Spleen (tissue), 11 donors: ENCODE results near the gene CABP4. TPM values are rescaled to one million over a fixed set of nuclear protein-coding genes. Genes with fewer than 3 reads are reported as not detected.

ENCODE experiments used
- DNase-seq: peaks from one replicate; pipeline ENCODE4 v3.0.0-alpha.2; 2020
- H3K27ac ChIP-seq, 8 donors: fragments of 200-600 bp; sonication (generic) in 7 of 8; 1 replicate in 4 of 8; 2 replicates in 4 of 8; pipeline versions ENCODE4 v1.5.0 to v1.8.0; 2016 to 2021; ENCODE audit warnings: inconsistent platforms in 4 of 8, mild to moderate bottlenecking in 4 of 8, moderate library complexity in 1 of 8
- H3K27me3 ChIP-seq, 7 donors: fragments of 200-600 bp; sonication (generic) in 6 of 7; replicated peaks in 1 of 7; 1 replicate in 4 of 7; 2 replicates in 3 of 7; pipeline versions ENCODE4 v1.5.0 to v1.8.0; 2016 to 2021; ENCODE audit warnings: inconsistent platforms in 3 of 7, mild to moderate bottlenecking in 1 of 7
- H3K36me3 ChIP-seq, 6 donors: fragments of 200-600 bp; sonication (generic) in 5 of 6; 1 replicate in 4 of 6; 2 replicates in 2 of 6; pipeline versions ENCODE4 v1.5.0 to v1.8.0; 2016 to 2021; ENCODE audit warnings: inconsistent platforms in 2 of 6
- H3K4me1 ChIP-seq, 6 donors: fragments of 200-600 bp; sonication (generic) in 5 of 6; 1 replicate in 3 of 6; 2 replicates in 3 of 6; pipeline versions ENCODE4 v1.5.0 to v1.8.0; 2016 to 2021; ENCODE audit warnings: inconsistent platforms in 3 of 6
- H3K4me3 ChIP-seq, 8 donors: fragments of 200-600 bp; sonication (generic) in 7 of 8; 1 replicate in 4 of 8; 2 replicates in 4 of 8; pipeline versions ENCODE4 v1.5.0 to v1.8.0; 2016 to 2021; ENCODE audit warnings: inconsistent platforms in 4 of 8, mild to moderate bottlenecking in 4 of 8, moderate library complexity in 2 of 8
- H3K9me3 ChIP-seq, 8 donors: fragments of 200-600 bp; sonication (generic) in 7 of 8; 1 replicate in 4 of 8; 2 replicates in 4 of 8; pipeline versions ENCODE4 v1.5.0 to v1.8.0; 2016 to 2021; ENCODE audit warnings: inconsistent platforms in 4 of 8
- POLR2A ChIP-seq, 3 donors: fragments of 450-650 bp; IDR thresholded peaks; one replicate each; pipeline ENCODE4 v1.5.1; 2017; ENCODE audit warnings: antibody characterized with exemption in 3 of 3, mild to moderate bottlenecking in 1 of 3
- POLR2AphosphoS5 ChIP-seq, 3 donors: sonication (generic); formaldehyde crosslinking; IDR thresholded peaks; one replicate each; pipeline ENCODE4 v1.5.1; 2017; ENCODE audit warnings: antibody characterized with exemption in 3 of 3
- WGBS, 5 donors: extraction: QIAGEN DNeasy Blood & Tissue Kit in 3 of 5; methylation state at CpG; one replicate each; pipeline versions ENCODE4 v1.1.5 to v1.1.7; 2013 to 2018; 5-methylcytosine and 5-hydroxymethylcytosine counted together
- intact Hi-C: fragments of 100-400 bp; cut with DNase I; formaldehyde crosslinking; loops from one replicate; pipeline ENCODE4 v1.15.0; 2023; ENCODE audit warnings: low total_unique reads
- polyA plus RNA-seq, 3 donors: library from polyadenylated mRNA; stranded (reverse); fragments of 200-250 nt; gene quantifications; one replicate each; pipeline ENCODE4 v1.2.1, GENCODE V29; 2013
- total RNA-seq, 7 donors: library from RNA; depleted of rRNA in 3 of 7; stranded (reverse); fragments of >200 nt in 3 of 7; fragmentation: NEBNext Ultra II Directional in 4 of 7; extraction: Animal tissue kit (Norgen Biotek cat#: 25700) in 4 of 7; gene quantifications; one replicate each; pipeline versions ENCODE4 v1.1.0 to v1.2.1, GENCODE V29; 2016 to 2021
- TF ChIP-seq, protein P1 (sequence below), 11 experiments: fragments of 200-600 bp in 7 of 11; fragments of 450-650 bp in 4 of 11; sonication (generic) in 4 of 11; IDR thresholded peaks in 8 of 11; conservative IDR thresholded peaks in 3 of 11; 1 replicate in 7 of 11; 2 replicates in 4 of 11; pipeline versions ENCODE4 v1.4.0 to v1.8.0; 2016 to 2021; ENCODE audit warnings: antibody characterized with exemption in 11 of 11, inconsistent platforms in 4 of 11, mild to moderate bottlenecking in 1 of 11
- donor health status: healthy with polysubstance abuse.
- donor health status: DM: no; HTN: no; CAD: no; lungs with moderate emphysema.
- donor health status: DM: no; HTN: no; CAD: no.
- donor health status: Bipolar disorder and iron deficiency.
- donor health status: healthy.
- donor health status: DM: no; HTN: no; CAD: no.
- donor health status: DM: yes; HTN: yes; CAD: no.

CABP4 gene
- total and polyA plus RNA-seq, 10 donors: 2.6 to 27.3 (median 17.1) TPM

- no peaks in the 10 kb centered on the region for H3K9me3 ChIP-seq
- peaks cover 31 to 91% (median 76%) of the 10 kb centered on the region in 6 donors for H3K4me1 ChIP-seq
- DNase-seq: no peak
- H3K27me3 ChIP-seq: no peaks in the 10 kb centered on the region
- no peak overlapping the region for H3K4me3 ChIP-seq
- 86 to 94% (median 92%) methylated on average over 22 to 24 of the region's 24 CpGs for WGBS, 5 donors
- peak overlapping the region in 1 of 8 donors; percentile 2 for H3K27ac ChIP-seq
- TF ChIP-seq POLR2A (IDR thresholded peaks at IDR 0.05): no peak
- peak in 2 of 3 donors; percentile 34 to 64 for TF ChIP-seq POLR2AphosphoS5 (IDR thresholded peaks at IDR 0.05)
- intact Hi-C loops: no loop called here
- H3K36me3 ChIP-seq: peaks cover 6 to 75% (median 54%) of the 10 kb centered on the region in 6 donors
Measured at GRCh38 chr11:67431346-67432249, 23.6 kb upstream of the CABP4 start.

DNA sequence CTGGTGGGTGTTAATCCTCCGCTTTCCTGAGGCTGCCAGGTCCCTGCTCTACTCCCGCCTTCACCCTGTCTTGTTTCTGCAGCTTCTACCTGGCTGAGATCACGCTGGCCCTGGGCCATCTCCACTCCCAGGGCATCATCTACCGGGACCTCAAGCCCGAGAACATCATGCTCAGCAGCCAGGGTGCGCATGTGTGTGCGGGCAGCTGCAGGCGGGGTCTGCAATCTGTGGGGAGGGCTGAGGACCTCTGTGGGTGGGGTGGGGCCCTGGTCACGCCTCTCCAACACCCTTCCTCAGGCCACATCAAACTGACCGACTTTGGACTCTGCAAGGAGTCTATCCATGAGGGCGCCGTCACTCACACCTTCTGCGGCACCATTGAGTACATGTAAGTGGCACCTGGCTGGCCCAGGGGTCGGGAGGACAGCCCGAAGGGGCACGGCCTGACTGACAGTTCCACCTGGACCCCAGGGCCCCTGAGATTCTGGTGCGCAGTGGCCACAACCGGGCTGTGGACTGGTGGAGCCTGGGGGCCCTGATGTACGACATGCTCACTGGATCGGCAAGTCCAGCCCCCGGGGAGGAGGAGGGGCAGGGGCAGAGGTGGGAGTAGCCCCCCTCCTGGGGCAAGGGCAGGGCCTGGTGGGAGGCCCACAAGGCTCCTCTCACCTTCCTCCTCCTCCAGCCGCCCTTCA is 22.4 kb upstream of the CABP4 start:
- DNase-seq: peak; percentile 80
- Histone ChIP-seq H3K4me1 (peaks cover 26 to 96% (median 80%) of the 10 kb centered on the region in 6 donors), H3K9me3 (no peaks in the 10 kb centered on the region), H3K4me3 (no peak overlapping the region), H3K36me3 (peaks cover 6 to 86% (median 54%) of the 10 kb centered on the region in 6 donors), H3K27ac (peak overlapping the region in 6 of 8 donors; percentile 28 to 97 (median 91)), H3K27me3 (no peaks in the 10 kb centered on the region)
- intact Hi-C loops: no loop called here
- 82 to 89% (median 86%) methylated on average over 11 to 22 of the region's 22 CpGs for WGBS, 5 donors
- TF ChIP-seq POLR2A (IDR thresholded peaks at IDR 0.05) (no peak), POLR2AphosphoS5 (IDR thresholded peaks at IDR 0.05) (peak; percentile 24 to 84 (median 64))
- TF ChIP-seq, protein P1, sequence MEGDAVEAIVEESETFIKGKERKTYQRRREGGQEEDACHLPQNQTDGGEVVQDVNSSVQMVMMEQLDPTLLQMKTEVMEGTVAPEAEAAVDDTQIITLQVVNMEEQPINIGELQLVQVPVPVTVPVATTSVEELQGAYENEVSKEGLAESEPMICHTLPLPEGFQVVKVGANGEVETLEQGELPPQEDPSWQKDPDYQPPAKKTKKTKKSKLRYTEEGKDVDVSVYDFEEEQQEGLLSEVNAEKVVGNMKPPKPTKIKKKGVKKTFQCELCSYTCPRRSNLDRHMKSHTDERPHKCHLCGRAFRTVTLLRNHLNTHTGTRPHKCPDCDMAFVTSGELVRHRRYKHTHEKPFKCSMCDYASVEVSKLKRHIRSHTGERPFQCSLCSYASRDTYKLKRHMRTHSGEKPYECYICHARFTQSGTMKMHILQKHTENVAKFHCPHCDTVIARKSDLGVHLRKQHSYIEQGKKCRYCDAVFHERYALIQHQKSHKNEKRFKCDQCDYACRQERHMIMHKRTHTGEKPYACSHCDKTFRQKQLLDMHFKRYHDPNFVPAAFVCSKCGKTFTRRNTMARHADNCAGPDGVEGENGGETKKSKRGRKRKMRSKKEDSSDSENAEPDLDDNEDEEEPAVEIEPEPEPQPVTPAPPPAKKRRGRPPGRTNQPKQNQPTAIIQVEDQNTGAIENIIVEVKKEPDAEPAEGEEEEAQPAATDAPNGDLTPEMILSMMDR (IDR thresholded peaks at IDR 0.05 in 8 of 11, conservative IDR thresholded peaks at IDR 0.05 in 3 of 11): no peak

DNA sequence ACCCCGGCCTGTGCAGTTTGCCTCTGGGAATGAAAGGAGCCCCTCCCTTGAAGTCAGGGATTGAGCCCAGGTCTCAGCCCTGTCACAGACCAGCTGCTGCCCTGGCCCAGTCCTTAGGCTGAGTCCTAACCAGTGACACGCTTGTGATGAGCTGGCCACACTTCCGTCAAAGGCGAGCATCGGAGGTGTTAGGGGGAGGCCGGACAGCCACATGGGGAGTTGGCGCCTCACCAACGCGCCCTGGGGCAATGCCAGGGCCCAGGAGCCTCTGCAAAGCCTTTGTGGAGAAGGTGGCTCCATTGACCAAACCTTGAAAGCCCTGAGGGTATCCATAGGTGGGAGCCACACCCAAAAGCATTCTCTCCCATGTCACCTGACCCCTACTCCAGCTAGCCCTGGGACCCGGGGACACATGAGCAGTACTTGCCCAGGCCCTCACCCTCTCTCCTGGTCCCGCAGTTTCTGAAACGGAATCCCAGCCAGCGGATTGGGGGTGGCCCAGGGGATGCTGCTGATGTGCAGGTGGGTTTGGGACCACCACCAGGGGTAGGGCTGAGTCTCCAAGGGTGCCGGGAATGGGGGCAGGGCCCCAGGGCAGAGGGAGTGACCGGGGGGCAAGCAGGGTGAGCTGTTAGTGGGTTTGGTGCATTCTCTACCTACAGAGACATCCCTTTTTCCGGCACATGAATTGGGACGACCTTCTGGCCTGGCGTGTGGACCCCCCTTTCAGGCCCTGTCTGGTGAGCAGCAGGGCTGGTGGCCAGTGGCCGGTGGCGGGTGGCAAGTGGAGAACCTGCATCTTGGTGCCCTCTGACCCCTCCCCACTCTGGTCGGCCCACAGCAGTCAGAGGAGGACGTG is 21.4 kb upstream of the CABP4 start:
- H3K36me3 ChIP-seq: peaks cover 6 to 96% (median 56%) of the 10 kb centered on the region in 6 donors
- peak overlapping the region in 7 of 8 donors; percentile 28 to 97 (median 87) for H3K27ac ChIP-seq
- TF ChIP-seq POLR2A (IDR thresholded peaks at IDR 0.05) (no peak), POLR2AphosphoS5 (IDR thresholded peaks at IDR 0.05) (peak; percentile 17 to 55 (median 45))
- TF ChIP-seq, protein P1 (IDR thresholded peaks at IDR 0.05 in 8 of 11, conservative IDR thresholded peaks at IDR 0.05 in 3 of 11): no peak
- 64 to 81% (median 78%) methylated on average over 19 to 22 of the region's 22 CpGs for WGBS, 5 donors
- no peaks in the 10 kb centered on the region for H3K27me3 ChIP-seq
- no peaks in the 10 kb centered on the region for H3K9me3 ChIP-seq
- H3K4me3 ChIP-seq: peak overlapping the region in 1 of 8 donors; percentile 95
- H3K4me1 ChIP-seq: peaks cover 28 to 100% (median 83%) of the 10 kb centered on the region in 6 donors
- intact Hi-C loops: no loop called here
- peak; percentile 80 for DNase-seq

GRCh38 chr11:67434395-67434881 is 20.7 kb upstream of the CABP4 start:
- WGBS, 5 donors: 57 to 75% (median 70%) methylated on average over 20 to 23 of the region's 23 CpGs; no CpG with 5 or more reads in 1 of the 5 donors
- H3K4me1 ChIP-seq: peaks cover 26 to 100% (median 83%) of the 10 kb centered on the region in 6 donors
- intact Hi-C loops: no loop called here
- no peaks in the 10 kb centered on the region for H3K9me3 ChIP-seq
- peaks cover 6 to 99% (median 55%) of the 10 kb centered on the region in 6 donors for H3K36me3 ChIP-seq
- peak overlapping the region in 6 of 8 donors; percentile 67 to 95 (median 76) for H3K4me3 ChIP-seq
- peak; percentile 86 for DNase-seq
- TF ChIP-seq POLR2AphosphoS5 (IDR thresholded peaks at IDR 0.05): peak; percentile 77 to 84 (median 79)
- TF ChIP-seq, protein P1 (IDR thresholded peaks at IDR 0.05 in 8 of 11, conservative IDR thresholded peaks at IDR 0.05 in 3 of 11): no peak
- H3K27me3 ChIP-seq: no peaks in the 10 kb centered on the region
- H3K27ac ChIP-seq: peak overlapping the region in 7 of 8 donors; percentile 28 to 97 (median 87)
